HL-60/S4 (cell line): ENCODE data around the gene IFIH1.

ENCODE experiments used
- in situ Hi-C: fragments of 300-500 bp; cut with MboI; formaldehyde crosslinking; loops from 2 replicates; pipeline ENCODE4 v1.14.3; 2022; ENCODE audit warnings: low sequenced_read_pairs

The IFIH1 gene

GRCh38 chr2:162312853-162313252, 5.6 kb downstream of the IFIH1 start:
- in situ Hi-C loops, result no loop called here

GRCh38 chr2:162308747-162309503, 9.6 kb downstream of the IFIH1 start:
- in situ Hi-C loops, result no loop called here

- in situ Hi-C loops, result no loop called here
Measured at GRCh38 chr2:162305901-162306300, 12.6 kb downstream of the IFIH1 start.

- in situ Hi-C loops, result no loop called here
Measured at GRCh38 chr2:162301877-162302276, 16.6 kb downstream of the IFIH1 start.

GRCh38 chr2:162301151-162301804, 17.2 kb downstream of the IFIH1 start:
- in situ Hi-C loops, result no loop called here

- in situ Hi-C loops, result no loop called here
Measured at GRCh38 chr2:162300266-162300665, 18.2 kb downstream of the IFIH1 start.

GRCh38 chr2:162298669-162299335, 19.7 kb downstream of the IFIH1 start:
- in situ Hi-C loops, result loop anchor here (5.0 to 10.0 kb wide), 2 partner anchors 77 to 144 kb away; partner anchors contain the start of gene GCG

GRCh38 chr2:162297925-162298552, 20.4 kb downstream of the IFIH1 start:
- in situ Hi-C loops, result loop anchor here (5.0 to 10.0 kb wide), 2 partner anchors 76 to 143 kb away; partner anchors contain the start of gene GCG

GRCh38 chr2:162295009-162295408, 23.5 kb downstream of the IFIH1 start:
- in situ Hi-C loops, result loop anchor here (5.0 to 10.0 kb wide), 2 partner anchors 73 to 140 kb away; partner anchors contain the start of gene GCG

GRCh38 chr2:162293122-162293786, 25.2 kb downstream of the IFIH1 start:
- in situ Hi-C loops, result loop anchor here (10.0 kb wide), 1 partner anchor 138 kb away; the partner anchor contains the start of gene GCG

- in situ Hi-C loops, result loop anchor here (10.0 kb wide), 1 partner anchor 137 kb away; the partner anchor contains the start of gene GCG
Measured at GRCh38 chr2:162291748-162292147, 26.7 kb downstream of the IFIH1 start.

- in situ Hi-C loops, result no loop called here
Measured at GRCh38 chr2:162282765-162283425, 35.6 kb downstream of the IFIH1 start.

- in situ Hi-C loops, result no loop called here
Measured at GRCh38 chr2:162280654-162281053, 37.8 kb downstream of the IFIH1 start.

- in situ Hi-C loops, result no loop called here
Measured at GRCh38 chr2:162277381-162277780, 41.1 kb downstream of the IFIH1 start.

- in situ Hi-C loops, result no loop called here
Measured at GRCh38 chr2:162267996-162268395, 50.5 kb downstream of the IFIH1 start.

GRCh38 chr2:162267496-162267895, 51.0 kb downstream of the IFIH1 start:
- in situ Hi-C loops, result no loop called here

GRCh38 chr2:162266460-162266760, 52.1 kb downstream of the IFIH1 start:
- in situ Hi-C loops, result no loop called here

- in situ Hi-C loops, result no loop called here
Measured at GRCh38 chr2:162265666-162266459, 52.6 kb downstream of the IFIH1 start.
